A673 (cell line): Measurements from ENCODE around the gene LITAF. TPM values are rescaled to one million over a fixed set of nuclear protein-coding genes. Genes with fewer than 3 reads are reported as not detected.
A peak's percentile ranks its signal among the peaks of the same experiment; 100 is the strongest.

Experiments
- BruUV-seq: library from RNA; stranded (reverse); fragments of 400-500 nt; replicated peaks from 2 replicates; lab custom pipeline; 2021; lab: Mats Ljungman, UMichigan
- CTCF ChIA-PET: fragments of 300-600 bp; sonication (Branson Sonifier 250); formaldehyde crosslinking; loops from one replicate; lab custom pipeline; 2022; ENCODE audit warnings: antibody characterized with exemption; lab: Charles Lee
- POLR2A ChIA-PET: fragments of 300-600 bp; sonication (Branson Sonifier 250); formaldehyde crosslinking; loops from one replicate; lab custom pipeline; 2022; ENCODE audit warnings: antibody characterized with exemption; ENCODE audit not compliant: low non-redundant PET; lab: Charles Lee
- DNase-seq: peaks from one replicate; pipeline ENCODE4 v3.0.0-alpha.2; 2015; ENCODE audit warnings: low spot score
- H3K27ac ChIP-seq: fragments of 200-600 bp; sonication (generic); 2 replicates; pipeline ENCODE4 v1.5.1; 2016; ENCODE audit warnings: mixed run types, low read depth, mild to moderate bottlenecking, mixed read lengths, antibody characterized with exemption, low read length; ENCODE audit not compliant: poor library complexity, severe bottlenecking
- H3K27me3 ChIP-seq: fragments of 200-600 bp; sonication (generic); replicated peaks from 2 replicates; pipeline ENCODE4 v1.6.1; 2017; ENCODE audit warnings: mixed run types, low read depth, mild to moderate bottlenecking, mixed read lengths, antibody characterized with exemption, low read length; ENCODE audit not compliant: insufficient read depth, poor library complexity
- H3K36me3 ChIP-seq: fragments of 200-600 bp; sonication (generic); 2 replicates; pipeline ENCODE4 v1.6.1; 2016; ENCODE audit warnings: mixed run types, mild to moderate bottlenecking, mixed read lengths, antibody characterized with exemption, low read length; ENCODE audit not compliant: insufficient read depth, poor library complexity, severe bottlenecking
- H3K4me1 ChIP-seq: fragments of 200-600 bp; sonication (generic); 2 replicates; pipeline ENCODE4 v1.6.1; 2017; ENCODE audit warnings: mixed run types, mild to moderate bottlenecking, mixed read lengths, antibody characterized with exemption, low read length; ENCODE audit not compliant: insufficient read depth, poor library complexity, severe bottlenecking
- H3K4me3 ChIP-seq: fragments of 200-600 bp; sonication (generic); 2 replicates; pipeline ENCODE4 v1.5.1; 2016; ENCODE audit warnings: low read depth, mixed run types, mild to moderate bottlenecking, mixed read lengths, low read length; ENCODE audit not compliant: poor library complexity, severe bottlenecking
- H3K9me3 ChIP-seq: fragments of 200-600 bp; sonication (generic); 2 replicates; pipeline ENCODE4 v1.6.1; 2016; ENCODE audit warnings: mixed run types, low read depth, mild to moderate bottlenecking, mixed read lengths, antibody characterized with exemption, low read length; ENCODE audit not compliant: poor library complexity, severe bottlenecking
- CTCF ChIP-seq: fragments of 300-800, 200-600 bp; sonication (generic); conservative IDR thresholded peaks from 2 replicates; pipeline ENCODE4 v1.5.1; 2017; ENCODE audit warnings: low read depth, mild to moderate bottlenecking, antibody characterized with exemption, low read length, moderate library complexity, mixed read lengths
- EZH2 ChIP-seq: fragments of 200-600 bp; sonication (generic); IDR thresholded peaks from 2 replicates; pipeline ENCODE4 v1.6.1; 2017; ENCODE audit warnings: borderline replicate concordance, low read depth, mild to moderate bottlenecking, mixed read lengths, antibody characterized with exemption, low read length; ENCODE audit not compliant: poor library complexity, severe bottlenecking
- intact Hi-C: fragments of 100-400 bp; cut with micrococcal nuclease; formaldehyde crosslinking; loops from one replicate; pipeline ENCODE4 v1.10.0; 2022; ENCODE audit not compliant: unreplicated experiment
- total RNA-seq: library from RNA; stranded (reverse); gene quantifications from 2 replicates; pipeline ENCODE4 v1.2.3, GENCODE V29; 2021

LITAF gene
- total RNA-seq, 1 experiment from 2014 or later, result 6.9 TPM

DNA sequence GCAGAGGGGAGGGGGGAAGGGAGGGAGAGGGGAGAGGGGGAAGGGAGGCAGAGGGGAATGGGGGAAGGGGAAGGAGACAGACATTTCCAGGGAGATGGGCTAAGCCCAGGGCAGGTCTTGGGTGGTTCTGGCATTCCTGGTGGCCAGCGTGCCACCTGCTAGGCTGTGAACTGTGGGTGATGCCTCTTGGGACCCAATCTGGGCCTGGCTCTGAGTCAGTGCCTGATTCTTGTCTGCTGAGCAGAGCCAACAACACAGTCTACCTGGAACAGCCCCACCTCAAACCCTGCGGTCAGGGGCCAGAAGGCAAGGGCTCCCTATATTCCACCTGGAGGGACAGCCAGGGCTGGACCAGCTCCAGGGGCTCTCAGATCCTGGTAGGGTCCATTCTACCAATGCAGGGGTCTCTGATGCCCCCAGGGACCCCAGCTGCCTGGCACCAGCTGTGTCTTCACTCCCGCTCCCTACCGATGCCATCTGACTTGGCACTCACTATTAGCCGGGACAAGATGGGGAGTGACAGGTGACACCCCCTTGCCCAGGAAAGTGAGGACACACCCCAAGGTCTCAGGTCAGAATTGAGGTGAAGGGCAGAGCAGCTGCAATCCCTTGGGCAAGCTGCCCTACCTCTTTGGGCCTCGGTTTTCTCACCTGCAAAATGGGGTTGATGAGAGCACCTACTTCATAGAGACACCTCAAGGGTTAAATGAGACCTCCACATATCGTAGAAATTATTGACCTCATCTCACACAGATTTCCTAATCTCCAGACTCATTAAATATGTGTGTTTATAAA, 87.2 kb downstream of the LITAF start:
- Histone ChIP-seq H3K36me3 (no peaks in the 10 kb centered on the region), H3K27me3 (no peaks in the 10 kb centered on the region), H3K27ac (no peak overlapping the region), H3K4me3 (no peak overlapping the region), H3K9me3 (no peaks in the 10 kb centered on the region), H3K4me1 (no peaks in the 10 kb centered on the region)
- ChIA-PET CTCF (no interaction called here), POLR2A (no interaction called here)
- TF ChIP-seq EZH2 (no peak), CTCF (no peak)
- intact Hi-C loops, result no loop called here
- BruUV-seq, result no TSS peak
- DNase-seq, result no peak

- intact Hi-C loops, result no loop called here
Observed at GRCh38 chr16:11498683-11499082, 88.0 kb downstream of the LITAF start.

DNA sequence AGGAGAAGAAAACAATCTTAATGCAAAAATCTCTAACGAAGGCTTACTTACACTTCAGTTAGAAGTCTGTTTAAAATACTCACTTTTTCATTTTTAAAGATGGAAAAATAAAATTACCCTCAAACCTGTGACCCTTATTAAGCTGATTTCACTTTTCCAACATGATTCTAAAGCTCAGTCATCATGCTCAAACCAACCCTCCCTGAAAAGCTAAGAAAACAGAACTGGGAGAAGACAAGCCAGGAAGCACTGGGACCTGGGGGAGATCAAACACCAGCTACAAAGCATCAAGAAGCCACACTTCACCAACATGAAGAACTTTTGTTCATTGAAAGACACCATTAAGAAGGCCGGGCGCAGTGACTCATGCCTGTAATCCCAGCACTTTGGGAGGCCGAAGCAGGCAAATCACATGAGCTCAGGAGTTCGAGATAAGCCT, 88.8 kb downstream of the LITAF start:
- POLR2A ChIA-PET, result no interaction called here
- TF ChIP-seq CTCF, result no peak
- TF ChIP-seq EZH2, result no peak
- intact Hi-C loops, result no loop called here
- Histone ChIP-seq H3K9me3 (no peaks in the 10 kb centered on the region), H3K36me3 (no peaks in the 10 kb centered on the region), H3K4me1 (no peaks in the 10 kb centered on the region), H3K27ac (peak overlapping the region; percentile 40), H3K27me3 (no peaks in the 10 kb centered on the region), H3K4me3 (no peak overlapping the region)
- peak; percentile 28 for DNase-seq
- BruUV-seq, result no TSS peak
- CTCF ChIA-PET, result no interaction called here

More at GRCh38 chr16:11498683-11499082, 88.0 kb downstream of the LITAF start:
- Histone ChIP-seq H3K27ac (no peak overlapping the region), H3K36me3 (no peaks in the 10 kb centered on the region), H3K4me1 (no peaks in the 10 kb centered on the region), H3K4me3 (no peak overlapping the region), H3K27me3 (no peaks in the 10 kb centered on the region), H3K9me3 (no peaks in the 10 kb centered on the region)
- BruUV-seq, result no TSS peak
- no peak for TF ChIP-seq CTCF
- no peak for TF ChIP-seq EZH2
- ChIA-PET CTCF (no interaction called here), POLR2A (no interaction called here)
- DNase-seq, result no peak

Other genes starting within 250 kb of the LITAF start
- gene RMI2, start 241.5 kb downstream of the LITAF start, total RNA-seq, result 28.5 and 38.4 TPM in 2 replicates
- gene SNN, start 81.5 kb upstream of the LITAF start, total RNA-seq, result 13.0 and 14.6 TPM in 2 replicates
- 17.0 and 17.6 TPM in 2 replicates for gene TXNDC11, start 155.9 kb upstream of the LITAF start, total RNA-seq
- gene ZC3H7A, start 210.3 kb upstream of the LITAF start, total RNA-seq, result 65.0 and 67.2 TPM in 2 replicates